Measurements from ENCODE around the gene SYNCRIP. TPM values are rescaled to one million over a fixed set of nuclear protein-coding genes. Genes with fewer than 3 reads are reported as not detected.

Gene SYNCRIP
- total RNA-seq, 2 donors from 2014 or later: 27.0 to 36.1 TPM

DNA sequence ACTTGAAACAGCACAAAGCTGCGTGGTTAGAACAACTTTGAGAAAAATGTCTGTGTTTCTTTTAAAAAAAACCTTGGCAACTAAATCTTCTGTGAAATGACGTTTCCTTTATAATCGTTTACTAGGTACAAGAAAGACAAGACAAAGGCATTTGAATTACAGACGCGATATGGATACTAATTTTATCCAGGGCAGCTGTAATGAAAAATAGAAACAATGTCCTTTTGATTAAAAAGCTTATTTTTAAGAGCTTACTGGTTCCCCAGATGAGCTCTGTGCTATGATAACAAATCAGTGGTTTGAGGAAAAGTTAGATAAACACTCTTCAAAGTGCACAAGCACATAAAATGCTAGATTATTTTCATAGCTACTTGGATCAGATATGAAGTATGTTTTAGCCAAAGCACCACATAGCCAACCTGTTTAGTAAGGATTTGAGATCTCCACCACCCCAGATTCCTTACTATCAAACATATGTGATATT is 1.6 kb upstream of the SYNCRIP start:
- intact Hi-C loops (cut with DNase I): no loop called here
- WGBS, 2 donors: 0 to 1% methylated on average over 5 of the region's 5 CpGs

DNA sequence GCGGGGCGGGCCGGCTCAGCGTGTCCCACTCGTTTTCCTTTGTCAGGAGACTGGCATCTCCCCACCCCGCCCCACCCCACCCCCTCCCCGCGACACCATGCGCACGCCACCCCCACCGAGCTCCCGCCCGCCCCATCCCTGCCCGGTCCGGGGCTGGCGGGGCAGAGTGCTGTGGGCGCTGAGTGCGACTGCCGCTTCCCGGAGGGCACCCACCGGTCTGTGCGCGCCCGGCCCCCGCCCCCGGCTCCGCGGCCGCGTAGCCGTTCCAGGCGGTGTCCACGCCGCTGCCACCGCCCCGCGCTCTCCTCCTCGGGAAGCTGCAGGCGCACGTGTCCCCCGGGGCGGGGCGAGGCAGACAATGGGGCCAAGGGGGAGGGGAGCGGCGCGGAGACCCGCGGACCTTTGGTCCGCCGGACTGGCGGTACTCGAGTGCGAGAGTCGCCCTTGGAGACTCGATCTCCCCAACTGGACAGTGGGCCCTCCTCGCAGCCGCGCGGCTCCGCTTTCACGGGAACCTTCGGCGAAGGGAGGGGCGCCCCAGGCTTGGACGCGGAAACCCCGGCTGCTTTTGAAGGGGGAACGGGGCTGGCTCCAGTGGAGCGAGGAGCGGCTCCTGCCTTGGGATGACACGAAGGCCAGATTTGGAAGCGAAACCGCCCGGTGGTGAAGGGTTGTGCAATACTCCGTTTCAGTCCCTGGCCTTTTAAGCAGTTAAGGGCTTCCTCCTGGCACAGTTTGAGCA is 1.0 kb upstream of the SYNCRIP start:
- 0% methylated on average over 6 to 34 of the region's 75 CpGs for WGBS, 2 donors
- TF ChIP-seq, protein P1, sequence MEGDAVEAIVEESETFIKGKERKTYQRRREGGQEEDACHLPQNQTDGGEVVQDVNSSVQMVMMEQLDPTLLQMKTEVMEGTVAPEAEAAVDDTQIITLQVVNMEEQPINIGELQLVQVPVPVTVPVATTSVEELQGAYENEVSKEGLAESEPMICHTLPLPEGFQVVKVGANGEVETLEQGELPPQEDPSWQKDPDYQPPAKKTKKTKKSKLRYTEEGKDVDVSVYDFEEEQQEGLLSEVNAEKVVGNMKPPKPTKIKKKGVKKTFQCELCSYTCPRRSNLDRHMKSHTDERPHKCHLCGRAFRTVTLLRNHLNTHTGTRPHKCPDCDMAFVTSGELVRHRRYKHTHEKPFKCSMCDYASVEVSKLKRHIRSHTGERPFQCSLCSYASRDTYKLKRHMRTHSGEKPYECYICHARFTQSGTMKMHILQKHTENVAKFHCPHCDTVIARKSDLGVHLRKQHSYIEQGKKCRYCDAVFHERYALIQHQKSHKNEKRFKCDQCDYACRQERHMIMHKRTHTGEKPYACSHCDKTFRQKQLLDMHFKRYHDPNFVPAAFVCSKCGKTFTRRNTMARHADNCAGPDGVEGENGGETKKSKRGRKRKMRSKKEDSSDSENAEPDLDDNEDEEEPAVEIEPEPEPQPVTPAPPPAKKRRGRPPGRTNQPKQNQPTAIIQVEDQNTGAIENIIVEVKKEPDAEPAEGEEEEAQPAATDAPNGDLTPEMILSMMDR (IDR thresholded peaks at IDR 0.05): no peak
- TF ChIP-seq POLR2A (IDR thresholded peaks at IDR 0.05): peak; percentile 82 to 94 (median 93)
- peak; percentile 59 for ATAC-seq

More for the DNA sequence above, 1.6 kb upstream of the SYNCRIP start:
- H3K27ac ChIP-seq: peak overlapping the region; percentile 97 to 100 (median 99)
- H3K27me3 ChIP-seq: no peaks in the 10 kb centered on the region
- ATAC-seq: no peak
- peaks cover 30% of the 10 kb centered on the region for H3K4me1 ChIP-seq
- TF ChIP-seq, protein P1 (IDR thresholded peaks at IDR 0.05): no peak
- peak in 1 of 3 donors; percentile 50 for TF ChIP-seq POLR2A (IDR thresholded peaks at IDR 0.05)
- no peak for DNase-seq
- H3K9me3 ChIP-seq: no peaks in the 10 kb centered on the region
- no peaks in the 10 kb centered on the region for H3K36me3 ChIP-seq (replicated peaks in 1 of 2; ENCODE audit: insufficient read depth in 1 of 2, low read depth in 2 of 2)
- peak overlapping the region; percentile 46 to 69 for H3K4me3 ChIP-seq

DNA sequence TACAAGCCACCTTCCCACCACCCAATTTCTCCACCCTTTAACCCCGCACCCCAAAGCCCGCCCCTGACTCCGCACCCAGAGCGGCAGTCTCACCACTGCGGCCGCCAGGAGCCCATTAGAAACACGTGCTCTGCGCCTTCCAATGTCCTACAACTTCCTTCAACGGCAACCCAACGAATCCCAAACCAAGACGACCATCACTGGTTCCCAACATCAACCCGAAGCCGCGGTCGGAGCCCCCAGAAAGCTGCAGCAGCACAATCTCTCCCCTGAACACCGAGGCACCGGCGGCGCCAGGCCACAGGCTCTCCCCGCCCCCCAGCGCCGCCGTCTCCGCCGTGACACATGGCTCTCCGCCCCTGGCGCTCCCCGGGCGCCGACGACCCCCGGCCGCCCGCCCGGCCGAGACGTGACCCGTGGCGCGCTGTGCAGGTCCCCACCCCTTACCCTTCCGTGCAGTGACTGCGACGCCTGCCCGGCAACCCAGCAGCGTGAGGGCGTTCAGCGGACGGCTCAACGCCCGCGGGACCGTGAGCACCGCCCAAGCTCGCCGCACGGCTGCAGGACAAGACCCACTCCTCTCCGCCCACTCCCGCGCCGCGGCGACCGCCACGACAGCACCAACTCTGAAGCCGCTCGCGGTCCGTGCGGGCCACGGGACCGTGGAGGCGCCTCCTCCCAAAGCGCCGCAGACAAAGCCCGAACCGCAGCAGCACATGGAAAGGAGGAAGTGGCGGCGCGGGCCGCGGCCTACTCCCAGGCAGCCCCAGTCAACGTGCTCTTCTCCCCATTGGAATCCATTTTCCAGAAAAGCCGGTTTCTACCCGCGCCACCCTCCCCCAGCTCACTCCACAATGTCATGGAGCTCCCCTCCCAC is 551 bp downstream of the SYNCRIP start:
- TF ChIP-seq, protein P1 (IDR thresholded peaks at IDR 0.05): peak in 4 of 7 experiments; percentile 6 to 38 (median 23)
- peak in 1 of 3 donors; percentile 13 for TF ChIP-seq POLR2A (IDR thresholded peaks at IDR 0.05)
- intact Hi-C loops (cut with DNase I): no loop called here
- WGBS, 2 donors: 0% methylated on average over 12 to 74 of the region's 85 CpGs
- ATAC-seq: peak; percentile 3
- H3K9me3 ChIP-seq: no peaks in the 10 kb centered on the region
- H3K27ac ChIP-seq: peak overlapping the region; percentile 97 to 100 (median 98)
- H3K27me3 ChIP-seq: no peaks in the 10 kb centered on the region
- peak overlapping the region; percentile 73 to 94 for H3K4me3 ChIP-seq
- H3K36me3 ChIP-seq (replicated peaks in 1 of 2; ENCODE audit: insufficient read depth in 1 of 2, low read depth in 2 of 2): peaks cover 0 to 3% of the 10 kb centered on the region in 2 donors
- peaks cover 50% of the 10 kb centered on the region for H3K4me1 ChIP-seq
- DNase-seq: peak; percentile 52 to 74 (median 64)

More for the DNA sequence above, 1.0 kb upstream of the SYNCRIP start:
- H3K36me3 ChIP-seq (replicated peaks in 1 of 2; ENCODE audit: insufficient read depth in 1 of 2, low read depth in 2 of 2): no peaks in the 10 kb centered on the region
- intact Hi-C loops (cut with DNase I): no loop called here
- peaks cover 36% of the 10 kb centered on the region for H3K4me1 ChIP-seq
- peak overlapping the region; percentile 97 to 100 (median 99) for H3K27ac ChIP-seq
- no peaks in the 10 kb centered on the region for H3K27me3 ChIP-seq
- peak overlapping the region; percentile 46 to 69 for H3K4me3 ChIP-seq
- no peaks in the 10 kb centered on the region for H3K9me3 ChIP-seq
- peak; percentile 84 to 93 (median 88) for DNase-seq

DNA sequence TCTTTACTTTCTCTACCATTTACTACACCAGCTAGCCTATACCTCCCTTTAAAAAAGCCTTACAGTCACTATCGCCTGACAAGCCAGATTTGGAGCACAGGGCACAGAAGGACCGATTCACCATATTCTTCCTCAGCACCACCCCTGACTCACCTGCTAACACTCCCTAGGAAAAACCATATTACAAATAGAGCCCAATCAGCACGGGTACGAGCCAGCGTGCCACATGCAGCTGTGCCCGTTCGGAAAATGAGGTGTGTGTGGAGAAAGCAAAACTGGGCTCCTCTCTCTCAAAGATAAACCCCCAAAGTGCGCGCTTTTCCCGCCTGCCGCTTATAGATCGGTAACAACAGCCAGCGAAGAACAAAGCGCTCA is 1.2 kb downstream of the SYNCRIP start:
- ATAC-seq (no peak), DNase-seq (peak in 2 of 4 donors; percentile 7 to 15)
- Histone ChIP-seq H3K4me1 (peaks cover 50% of the 10 kb centered on the region), H3K4me3 (peak overlapping the region; percentile 73 to 94), H3K36me3 (replicated peaks in 1 of 2; ENCODE audit: insufficient read depth in 1 of 2, low read depth in 2 of 2) (peaks cover 0 to 5% of the 10 kb centered on the region in 2 donors), H3K27me3 (no peaks in the 10 kb centered on the region), H3K9me3 (no peaks in the 10 kb centered on the region), H3K27ac (peak overlapping the region; percentile 97 to 100 (median 98))
- WGBS, 2 donors: 1% methylated on average over 14 of the region's 14 CpGs
- TF ChIP-seq, protein P1 (IDR thresholded peaks at IDR 0.05): no peak
- no peak for TF ChIP-seq POLR2A (IDR thresholded peaks at IDR 0.05)
- intact Hi-C loops (cut with DNase I): no loop called here
